ENCODE data around the gene WDFY3.

The WDFY3 gene

DNA sequence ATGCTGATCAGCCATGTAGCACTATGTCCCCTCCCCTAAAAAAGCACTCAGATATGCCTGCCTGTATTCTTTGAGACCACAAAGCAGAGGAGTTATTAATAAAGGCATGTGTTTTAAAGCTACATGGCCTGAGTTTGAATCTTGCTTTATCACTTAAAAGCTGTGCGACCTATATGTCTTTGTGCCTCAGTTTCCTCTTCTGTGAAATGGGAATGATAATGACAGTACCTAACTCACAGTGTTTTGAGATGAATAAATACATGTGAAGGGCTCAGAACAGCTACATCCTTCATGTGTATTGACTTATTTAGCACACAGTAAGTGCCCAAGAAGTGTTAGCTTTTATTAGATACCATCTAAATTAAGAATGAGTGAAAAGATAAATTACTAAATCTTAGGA is 180.0 kb downstream of the WDFY3 start:
- no peak for DNase-seq

DNA sequence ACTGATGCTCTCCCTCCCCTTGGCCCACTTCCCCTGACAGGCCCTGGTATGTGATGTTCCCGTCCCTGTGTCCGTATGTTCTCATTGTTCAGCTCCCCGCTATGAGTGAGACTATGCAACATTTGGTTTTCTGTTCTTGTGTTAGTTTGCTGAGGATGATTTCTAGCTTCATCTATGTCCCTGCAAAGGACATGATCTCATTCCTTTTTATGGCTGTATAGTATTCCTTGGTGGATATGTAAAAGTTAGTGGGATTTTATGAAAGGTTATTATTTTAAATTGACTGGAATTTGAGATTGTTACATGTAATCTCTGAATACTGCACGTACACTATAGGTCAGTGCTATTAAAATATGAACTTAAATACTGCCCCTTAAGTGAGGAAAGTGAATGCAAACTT is 184.0 kb downstream of the WDFY3 start:
- no peak for DNase-seq

DNA sequence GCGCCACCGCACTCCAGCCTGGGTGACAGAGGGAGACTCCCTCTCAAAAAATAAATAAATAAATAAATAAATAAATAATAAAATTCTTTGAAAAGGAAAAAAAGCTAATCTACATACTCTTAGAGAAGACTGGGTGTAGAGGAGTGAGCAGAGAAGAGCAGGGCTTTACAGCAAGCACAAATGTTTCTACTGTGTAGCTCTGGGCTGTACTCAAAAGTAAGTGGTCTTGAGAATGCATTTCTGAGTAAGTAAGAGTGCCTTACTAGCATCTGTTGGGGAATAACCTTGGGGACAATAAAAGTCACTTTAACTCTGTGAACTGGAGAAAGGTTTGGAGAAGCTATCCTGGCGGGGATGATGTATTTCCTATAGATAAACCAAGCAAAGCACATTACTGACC is 185.8 kb downstream of the WDFY3 start:
- DNase-seq: no peak

DNA sequence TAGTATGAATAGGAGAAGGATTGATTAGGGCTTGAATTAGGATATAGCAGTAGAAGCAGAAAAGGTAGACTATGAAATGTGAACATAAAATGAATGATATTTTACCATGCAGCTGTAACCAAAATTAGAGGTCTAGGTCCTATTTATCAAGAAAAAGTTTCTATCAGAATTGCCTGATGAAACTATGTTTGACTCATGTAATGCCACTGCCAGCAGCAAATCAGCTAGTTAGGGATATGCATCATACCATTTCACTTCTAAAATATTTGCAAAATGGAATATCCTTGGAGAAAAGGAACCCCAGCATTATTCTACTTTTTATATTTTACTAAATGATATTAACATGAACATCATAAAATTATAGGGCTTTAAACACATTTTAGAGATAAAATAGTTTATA is 188.4 kb downstream of the WDFY3 start:
- DNase-seq: no peak

DNA sequence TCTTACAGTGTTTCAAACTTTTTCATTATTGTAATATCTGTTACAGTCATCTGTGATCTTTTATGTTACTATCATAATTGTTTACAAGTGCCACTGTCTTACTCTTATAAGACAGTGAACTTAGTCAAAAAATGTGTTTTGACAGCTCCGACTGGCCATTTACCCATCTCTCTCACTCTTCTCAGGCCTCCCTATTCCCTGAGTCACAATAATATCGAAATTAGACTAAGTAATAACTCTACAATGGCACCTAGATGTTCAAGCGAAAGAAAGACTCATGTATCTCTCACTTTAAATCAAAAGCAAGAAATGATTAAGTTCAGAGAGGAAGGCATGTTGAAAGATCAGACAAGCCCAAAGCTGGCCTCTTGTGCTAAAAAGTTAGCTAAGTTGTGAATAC is 199.3 kb downstream of the WDFY3 start:
- DNase-seq: no peak

DNA sequence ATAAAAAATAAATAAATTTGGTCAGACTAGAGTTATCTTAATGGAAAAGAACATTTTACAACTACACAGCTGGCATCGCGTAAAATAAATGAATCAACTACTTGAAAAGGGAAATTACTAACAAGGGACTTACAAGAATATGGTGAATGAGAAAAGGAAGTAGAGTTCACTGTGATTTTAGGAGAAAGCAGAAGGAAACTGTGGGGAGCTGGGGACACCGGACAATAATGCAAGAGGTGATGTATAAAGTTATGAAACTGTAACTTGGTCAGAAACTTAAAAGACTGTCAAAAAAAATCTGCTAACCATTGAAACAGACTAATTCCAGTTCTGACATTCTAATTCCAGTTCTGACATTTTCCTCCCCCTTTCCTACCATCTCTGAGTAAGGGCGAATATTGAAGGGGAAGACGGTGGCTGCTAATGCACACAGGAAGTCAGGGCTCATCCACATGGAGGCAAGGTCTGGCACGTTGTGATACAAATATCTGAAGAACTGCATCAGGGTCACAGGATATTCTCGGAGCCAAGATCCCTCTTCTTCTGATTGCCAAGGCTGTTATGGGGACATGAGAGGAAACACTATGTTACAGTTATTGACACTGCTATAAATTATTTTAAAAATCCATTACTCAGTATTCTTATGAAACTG is 213.0 kb downstream of the WDFY3 start:
- DNase-seq: no peak

DNA sequence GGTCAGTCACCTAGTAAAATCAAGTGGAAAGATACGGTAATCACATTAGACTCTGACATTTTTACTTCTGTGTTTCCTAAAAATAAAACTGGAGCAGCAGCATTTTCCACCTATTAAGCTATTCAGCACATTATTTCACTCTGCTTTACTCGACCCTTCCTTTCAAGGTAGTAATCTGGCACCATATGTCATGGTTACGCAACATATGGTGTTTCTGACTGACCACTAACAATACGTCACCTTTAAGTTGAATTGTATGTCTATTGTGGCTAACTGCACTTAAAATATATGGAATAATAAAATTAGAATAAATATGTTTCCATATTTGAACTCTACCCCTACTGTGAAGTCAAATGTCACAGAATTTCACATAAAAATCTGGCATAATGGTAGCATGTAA is 214.8 kb downstream of the WDFY3 start:
- DNase-seq: no peak

DNA sequence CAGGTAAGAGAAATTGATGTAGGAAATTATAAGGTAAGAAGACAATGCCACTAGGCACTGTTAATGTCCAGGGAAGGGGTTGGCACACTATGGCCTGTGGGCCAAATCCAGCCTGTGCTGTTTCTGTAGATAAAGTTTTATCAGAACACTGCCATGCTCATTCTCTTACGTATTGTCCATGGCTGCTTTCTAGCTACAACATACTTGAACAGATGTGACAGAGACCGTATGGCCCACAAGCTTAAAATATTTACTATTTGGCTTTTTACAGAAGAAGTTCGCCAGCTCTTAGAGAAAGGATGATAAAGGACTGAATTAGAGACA is 215.6 kb downstream of the WDFY3 start:
- no peak for DNase-seq

DNA sequence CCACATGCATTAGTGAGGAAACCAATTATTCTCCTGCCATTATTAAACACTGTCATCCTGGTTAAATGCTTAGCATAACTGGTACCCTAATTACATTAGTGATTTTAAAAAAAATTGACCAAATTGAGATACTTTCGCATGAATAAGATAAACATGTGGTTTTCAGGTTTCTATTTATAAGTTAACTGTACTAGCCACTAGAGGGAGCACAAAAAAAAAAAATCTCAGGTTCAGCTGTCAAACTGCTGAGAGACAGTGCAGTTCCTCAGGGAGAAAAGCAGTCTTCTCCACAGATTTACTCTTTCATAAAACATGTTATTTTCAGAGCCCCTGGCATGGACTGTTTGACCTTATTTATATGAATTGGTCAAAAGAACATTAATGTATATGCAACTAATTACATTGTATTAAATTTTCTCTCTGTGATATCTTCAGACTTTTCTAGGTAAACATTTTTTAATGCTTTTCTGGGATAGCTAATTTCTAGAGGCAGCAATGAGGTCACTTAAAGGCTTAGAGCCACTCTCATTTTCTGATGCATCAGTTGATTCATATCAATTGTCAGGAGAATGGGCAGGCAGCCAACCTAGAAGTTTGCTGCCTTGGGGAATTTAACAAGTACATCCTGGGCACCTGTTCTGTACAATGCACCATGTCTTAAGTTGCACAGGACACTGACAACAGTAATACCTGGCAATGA is 216.1 kb downstream of the WDFY3 start:
- DNase-seq: no peak

DNA sequence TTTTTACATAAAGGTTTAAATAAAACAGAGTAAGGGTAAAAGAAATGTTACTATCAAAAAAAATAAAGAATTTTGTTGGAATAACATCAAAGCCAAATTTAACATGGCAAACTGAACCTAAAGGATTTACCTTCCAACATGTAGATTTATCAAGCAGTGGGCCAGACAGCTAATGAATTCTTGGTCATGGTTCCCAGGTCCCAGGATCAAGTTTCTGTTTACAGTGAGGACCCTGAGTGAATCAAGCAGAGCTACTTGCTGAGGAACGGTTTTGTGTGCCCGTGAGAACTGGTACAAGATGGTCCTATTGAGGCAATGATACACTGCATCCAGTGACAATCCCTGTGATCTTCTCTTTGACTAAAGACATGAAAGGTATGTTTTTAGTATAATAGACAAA is 226.4 kb downstream of the WDFY3 start:
- no peak for DNase-seq

DNA sequence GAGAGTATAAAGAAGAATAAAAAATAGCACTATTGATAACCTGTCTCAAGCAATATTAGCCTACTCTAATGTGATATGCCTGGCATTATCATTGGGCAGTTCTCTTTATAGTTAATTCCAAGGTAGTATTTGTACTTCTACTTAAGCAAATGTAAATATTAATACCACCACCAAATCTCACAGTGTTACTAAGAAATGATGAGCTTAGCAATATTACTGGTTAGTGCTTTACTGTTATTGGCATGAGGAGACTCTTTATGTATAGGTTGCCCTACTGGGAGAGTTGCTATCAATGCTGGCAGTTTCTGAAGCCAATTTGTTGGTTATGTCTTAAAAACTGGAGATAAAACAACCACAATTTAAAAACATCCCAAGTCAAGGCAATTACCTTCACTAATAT is 227.9 kb downstream of the WDFY3 start:
- no peak for DNase-seq

DNA sequence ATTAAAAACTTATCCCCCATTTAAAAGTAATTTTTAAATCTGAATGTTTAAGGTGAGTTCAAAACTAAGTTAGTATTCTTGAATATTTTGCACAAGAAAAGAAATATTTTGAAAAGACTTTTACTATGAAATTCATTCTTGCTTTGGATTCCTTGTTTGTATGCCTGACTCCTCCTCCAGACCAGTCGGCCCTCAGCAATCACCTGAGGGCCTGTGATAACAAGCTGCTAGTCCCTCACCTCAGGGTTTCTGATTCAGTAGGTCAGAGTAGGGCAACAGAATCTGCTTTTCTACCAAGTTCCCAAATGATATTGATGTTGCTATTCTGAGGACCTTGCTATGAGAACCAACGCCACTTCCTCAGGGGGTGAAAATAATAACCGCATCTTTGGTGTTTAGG is 228.8 kb downstream of the WDFY3 start:
- DNase-seq: no peak

DNA sequence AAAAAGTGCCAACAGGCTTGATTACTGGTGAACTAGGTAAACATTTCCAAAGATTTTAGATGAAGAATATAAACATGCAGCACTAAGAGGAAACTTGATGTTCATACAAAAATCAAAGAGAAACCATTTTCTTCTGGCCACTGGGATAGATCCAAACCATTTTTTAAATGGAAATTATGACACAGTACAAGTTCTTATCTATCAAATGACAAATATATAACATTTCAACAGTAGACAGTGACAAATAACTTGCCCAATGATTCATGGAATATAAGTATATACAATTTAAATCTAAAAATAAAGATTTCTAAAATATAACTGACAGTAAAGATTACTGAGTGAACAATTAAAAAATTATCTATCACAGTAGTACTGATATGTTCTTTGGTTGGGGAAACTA is 232.5 kb downstream of the WDFY3 start:
- DNase-seq: no peak

DNA sequence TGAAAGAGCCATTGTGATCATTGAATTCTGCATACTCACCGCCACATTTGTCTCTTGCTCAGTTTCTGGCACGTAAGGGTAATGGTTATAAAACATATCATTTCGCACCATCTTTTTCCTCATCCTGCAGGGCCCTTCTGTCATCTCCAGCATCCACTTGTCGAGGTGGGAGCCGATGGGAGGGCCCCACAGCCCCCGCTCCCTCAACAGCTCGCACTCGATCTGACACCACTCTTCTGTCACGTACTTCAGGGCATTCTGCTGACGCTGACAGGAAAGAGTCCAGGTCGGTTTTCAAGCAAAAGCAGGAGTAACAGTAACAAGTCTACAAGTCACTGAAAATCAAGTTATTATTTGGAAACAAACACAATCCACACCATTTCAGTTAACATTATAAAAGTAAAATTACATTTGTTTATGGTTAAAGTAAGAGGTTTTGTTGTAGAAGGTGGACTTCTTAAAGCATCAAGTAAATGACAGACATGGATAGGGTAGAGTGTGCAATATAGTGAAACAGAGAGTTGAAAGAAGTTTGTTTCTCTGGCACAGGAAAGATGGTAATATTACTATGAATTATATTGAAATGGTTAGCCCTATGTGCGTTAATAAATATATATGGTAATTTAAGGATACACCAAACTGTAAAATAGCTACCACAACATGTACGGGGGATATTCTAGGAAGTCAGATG is 233.0 kb downstream of the WDFY3 start:
- DNase-seq: no peak

DNA sequence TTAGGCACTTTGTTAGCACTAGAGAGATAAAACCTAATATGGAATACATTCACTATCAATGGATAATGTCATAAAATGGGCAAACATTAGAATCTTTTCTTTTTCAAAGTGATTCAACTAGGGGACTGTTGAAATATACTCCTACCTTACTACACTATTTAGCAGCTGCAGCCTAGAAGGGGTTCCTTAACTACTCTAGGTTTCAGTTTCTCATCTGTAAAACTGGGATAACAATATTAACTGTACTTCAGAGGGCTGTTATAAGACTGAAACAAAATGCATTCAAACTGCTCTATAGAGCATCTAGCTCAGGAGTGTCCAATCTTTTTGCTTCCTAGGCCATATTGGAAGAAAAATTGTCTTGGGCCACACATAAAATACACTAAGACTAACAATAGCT is 236.1 kb downstream of the WDFY3 start:
- DNase-seq: no peak

DNA sequence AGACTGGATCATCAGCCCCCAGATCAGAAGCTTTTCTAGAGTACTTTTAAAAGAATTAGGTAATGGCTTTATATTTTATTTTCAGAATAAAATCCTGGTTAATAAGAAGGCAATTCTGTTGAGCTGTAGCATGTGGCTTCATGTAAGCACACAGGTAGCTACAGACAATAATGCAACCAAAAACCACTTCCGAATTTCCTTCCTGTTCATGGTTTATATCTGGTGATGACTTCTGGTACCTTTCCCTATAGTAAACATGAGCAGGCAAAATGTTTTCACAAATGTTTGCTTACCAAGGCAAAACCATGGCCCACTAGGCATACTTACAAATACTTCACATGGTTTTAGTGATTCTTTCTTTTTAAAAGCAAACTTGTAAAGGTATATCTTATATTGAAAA is 239.0 kb downstream of the WDFY3 start:
- no peak for DNase-seq

DNA sequence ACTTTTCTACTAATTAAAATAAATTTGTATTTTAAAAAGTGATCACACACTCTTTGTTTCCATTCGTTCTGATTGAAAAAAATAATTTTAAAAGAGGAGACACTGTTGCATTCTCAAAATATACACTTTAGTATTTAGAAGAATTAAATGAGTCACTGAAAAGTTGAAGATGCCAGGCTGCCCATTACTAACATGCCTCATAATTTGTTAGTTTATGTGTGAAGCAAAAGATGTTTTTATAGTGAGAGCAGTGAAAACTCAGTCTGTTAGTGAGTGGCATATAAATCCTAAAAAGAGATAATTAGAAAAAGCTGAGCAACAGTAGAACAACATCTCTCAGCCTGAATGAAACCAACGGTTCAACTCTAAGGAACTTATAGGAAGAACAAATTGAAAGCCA is 240.1 kb downstream of the WDFY3 start:
- no peak for DNase-seq

DNA sequence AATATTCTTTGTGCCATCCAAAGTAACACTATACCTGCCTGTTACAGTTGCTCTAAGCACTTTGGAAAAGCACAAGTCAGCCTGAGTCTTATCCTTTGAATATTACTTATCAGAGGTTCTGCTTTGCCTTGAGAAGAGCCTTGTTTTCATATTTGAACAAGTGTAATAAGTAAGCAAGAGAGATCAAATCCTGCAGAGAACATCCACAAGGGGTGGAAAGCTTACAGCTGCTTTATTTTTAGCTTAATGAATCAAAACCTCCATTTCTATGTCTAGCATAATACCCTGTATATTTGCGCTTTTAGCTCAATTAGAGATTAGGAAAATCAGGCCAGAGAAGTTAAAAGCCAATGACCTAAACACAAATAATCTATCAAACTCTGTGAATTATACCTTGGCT is 243.8 kb downstream of the WDFY3 start:
- no peak for DNase-seq

DNA sequence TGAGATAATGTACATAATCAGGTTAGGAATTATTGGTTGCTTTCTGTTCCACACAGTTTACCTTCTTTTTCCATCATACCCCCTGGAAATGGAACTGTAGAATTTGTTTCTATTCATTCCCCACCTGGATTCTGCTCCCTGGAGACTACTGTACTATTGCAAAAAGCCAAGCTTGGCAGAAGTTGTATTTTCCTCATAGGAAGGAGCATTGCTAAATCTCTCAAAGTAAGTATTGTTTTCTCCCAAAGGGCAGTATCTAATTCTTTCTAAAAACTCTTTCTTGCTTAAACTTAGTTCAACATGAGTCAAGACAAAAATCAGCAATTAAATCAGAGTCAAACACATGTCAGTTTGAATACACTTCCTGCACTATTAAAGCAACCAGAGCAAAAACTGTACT is 247.4 kb downstream of the WDFY3 start:
- DNase-seq: no peak

DNA sequence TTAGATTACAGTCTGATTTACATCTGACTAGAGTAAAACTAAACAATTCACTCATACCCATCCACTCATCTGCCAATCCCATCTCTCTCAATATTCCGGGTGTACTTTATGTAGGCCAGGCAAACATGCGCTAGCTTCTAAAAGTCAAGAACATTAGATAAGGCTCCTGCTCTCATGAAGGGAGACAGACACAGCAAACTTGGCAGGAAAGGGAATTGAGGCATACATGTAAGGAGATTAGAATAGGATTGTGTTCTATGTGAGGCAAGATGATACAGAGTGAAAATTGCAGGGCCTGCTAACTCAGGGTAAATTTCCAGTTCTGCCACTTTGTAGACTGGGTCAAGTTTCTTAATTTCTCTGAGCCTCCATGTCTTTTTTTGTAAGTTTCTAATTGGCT is 247.8 kb downstream of the WDFY3 start:
- DNase-seq: no peak

DNA sequence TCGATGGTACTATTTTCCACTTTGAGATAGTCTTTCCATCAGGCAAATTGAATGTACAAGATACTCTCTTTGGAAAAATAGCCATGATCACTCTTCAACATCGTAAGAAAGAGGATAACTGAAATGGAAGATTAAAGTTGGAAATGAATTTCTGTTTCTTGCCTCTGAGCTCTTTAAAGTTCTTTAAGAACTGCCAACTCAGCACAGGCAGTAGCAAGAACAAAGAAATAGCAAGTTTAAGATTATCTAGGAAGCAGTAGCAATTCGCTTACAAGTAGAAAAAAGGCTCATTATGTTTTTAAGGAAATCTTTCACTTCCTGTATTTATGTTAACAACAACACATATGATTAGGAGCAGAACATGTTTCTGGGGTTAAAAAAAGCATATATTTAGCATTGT is 255.9 kb downstream of the WDFY3 start:
- no peak for DNase-seq

DNA sequence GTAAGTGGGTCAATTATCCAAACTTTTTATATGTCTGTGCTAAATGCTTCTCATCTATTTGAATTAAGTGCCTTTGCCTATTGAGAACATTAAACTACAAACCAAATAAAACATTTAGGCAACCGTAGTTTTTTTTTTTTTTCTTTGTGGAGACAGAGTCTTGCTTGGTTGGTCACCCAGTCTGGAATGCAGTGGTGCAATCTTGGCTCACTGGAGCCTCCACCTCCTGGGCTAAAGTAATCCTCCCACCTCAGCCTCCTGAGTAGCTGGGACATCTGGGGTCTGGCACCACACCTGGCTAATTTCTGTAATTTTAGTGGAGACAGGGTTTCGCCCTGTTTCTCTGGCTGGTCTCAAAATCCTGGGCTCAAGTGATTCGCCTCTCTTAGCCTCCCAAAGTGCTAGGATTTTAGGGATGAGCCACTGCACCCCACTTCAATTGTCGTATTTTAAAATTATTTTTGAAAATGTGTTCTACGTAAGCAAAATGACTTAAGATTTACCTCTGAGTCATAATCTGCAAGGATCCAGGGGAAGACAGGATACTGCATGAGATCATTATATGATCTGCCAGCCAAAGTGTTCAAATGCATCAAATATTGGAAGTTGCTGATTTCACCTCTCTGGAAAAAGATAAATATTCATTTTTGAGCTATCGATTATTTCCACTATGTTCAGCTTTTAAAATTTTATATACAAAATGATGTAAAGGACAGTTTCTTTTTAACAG is 257.9 kb downstream of the WDFY3 start:
- no peak for DNase-seq

DNA sequence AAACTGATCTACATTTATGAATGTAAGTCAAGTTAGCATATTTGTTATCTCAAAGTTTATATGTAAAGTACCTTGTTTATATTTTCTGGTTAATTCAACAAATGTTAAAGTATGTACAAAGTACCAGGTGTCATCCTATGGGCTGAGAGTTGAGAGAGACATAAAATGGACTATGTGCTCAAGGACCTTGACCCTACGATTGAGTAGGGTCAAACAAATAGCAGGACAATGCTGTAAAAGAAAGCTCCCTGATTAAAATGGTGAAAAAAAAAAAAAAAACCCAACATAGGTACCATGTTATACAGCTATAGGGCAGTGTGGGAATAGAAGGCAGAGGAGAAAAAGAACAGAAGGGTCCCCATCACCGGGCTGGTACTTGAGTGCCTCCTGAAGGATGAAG is 260.2 kb downstream of the WDFY3 start:
- no peak for DNase-seq

Measured in activated CD4-positive, alpha-beta T cell treated with anti-CD3 and anti-CD28 coated beads, Interleukin-2, amount 50 U/mL, for 1 hour (primary cell).